Central memory CD8-positive, alpha-beta T cell (primary cell): ENCODE data around the gene RAET1L.
A peak's percentile ranks its signal among the peaks of the same experiment; 100 is the strongest.
"Not testable (repeated sequence)": the region's sequence is repeated elsewhere in the genome, so short reads cannot be mapped to it uniquely, and the experiment has no call there.

Experiments used
- ATAC-seq: fragments of 150-1000 bp; cut with Tn5 transposase; replicated peaks from 2 replicates; pipeline ENCODE4 v1.10.0; 2022; ENCODE audit warnings: mild to moderate bottlenecking, moderate FRiP score, moderate number of reproducible peaks; ENCODE audit not compliant: poor library complexity, severe bottlenecking; ENCODE audit errors: extremely low read depth
- DNase-seq, 2 donors: peaks; one replicate each; pipeline ENCODE4 v3.0.0; 2021; ENCODE audit warnings: low spot score in 2 of 2
- H3K27ac Mint-ChIP-seq: one replicate; pipeline ENCODE4 v1.8.0; 2022; ENCODE audit warnings: low read depth, mild to moderate bottlenecking, moderate library complexity, mixed read lengths
- H3K27me3 Mint-ChIP-seq: one replicate; pipeline ENCODE4 v1.8.0; 2022; ENCODE audit warnings: mixed read lengths
- H3K36me3 Mint-ChIP-seq: one replicate; pipeline ENCODE4 v1.8.0; 2022; ENCODE audit warnings: mild to moderate bottlenecking, moderate library complexity, mixed read lengths; ENCODE audit not compliant: insufficient read depth
- H3K4me1 Mint-ChIP-seq: one replicate; pipeline ENCODE4 v1.8.0; 2022; ENCODE audit warnings: mixed read lengths
- H3K4me3 Mint-ChIP-seq: one replicate; pipeline ENCODE4 v1.8.0; 2022; ENCODE audit warnings: mild to moderate bottlenecking, moderate library complexity, mixed read lengths
- H3K9me3 Mint-ChIP-seq: one replicate; pipeline ENCODE4 v1.8.0; 2022; ENCODE audit warnings: mixed read lengths

The RAET1L gene

GRCh38 chr6:150024646-150025155, 631 bp downstream of the RAET1L start:
- H3K27me3 Mint-ChIP-seq: peaks cover 75% of the 10 kb centered on the region
- H3K4me3 Mint-ChIP-seq: no peak overlapping the region
- no peak overlapping the region for H3K27ac Mint-ChIP-seq

GRCh38 chr6:150024021-150024420, 1.3 kb downstream of the RAET1L start:
- not testable (repeated sequence) for H3K27ac Mint-ChIP-seq, H3K9me3 Mint-ChIP-seq, ATAC-seq, H3K36me3 Mint-ChIP-seq, H3K4me1 Mint-ChIP-seq, H3K4me3 Mint-ChIP-seq, DNase-seq
- peaks cover 75% of the 10 kb centered on the region for H3K27me3 Mint-ChIP-seq

More at GRCh38 chr6:150024646-150025155, 631 bp downstream of the RAET1L start:
- ATAC-seq (no peak), DNase-seq (no peak)
- Mint-ChIP-seq H3K9me3 (no peaks in the 10 kb centered on the region), H3K4me1 (peaks cover 10% of the 10 kb centered on the region), H3K36me3 (no peaks in the 10 kb centered on the region)

DNA sequence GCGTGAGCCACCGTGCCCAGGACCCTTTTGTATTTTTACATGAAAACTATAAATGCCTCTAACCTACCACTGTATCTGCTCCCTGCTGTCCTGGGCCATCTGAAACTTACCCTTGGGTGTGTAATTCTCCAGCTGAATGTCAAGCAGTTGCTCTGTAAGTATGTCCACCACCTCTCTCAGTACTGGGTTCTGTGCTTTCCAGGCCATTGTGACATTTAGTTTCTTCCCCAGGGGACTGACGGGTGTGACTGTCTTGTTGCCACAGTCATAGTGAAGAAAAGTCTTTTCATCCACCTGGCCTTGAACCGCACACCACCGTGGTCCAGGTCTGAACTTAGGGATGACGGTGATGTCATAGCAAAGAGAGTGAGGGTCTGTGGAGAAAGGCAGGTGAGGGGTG, 3.5 kb downstream of the RAET1L start:
- not testable (repeated sequence) for H3K4me3 Mint-ChIP-seq, H3K4me1 Mint-ChIP-seq, ATAC-seq, H3K36me3 Mint-ChIP-seq, DNase-seq, H3K9me3 Mint-ChIP-seq, H3K27ac Mint-ChIP-seq
- peaks cover 75% of the 10 kb centered on the region for H3K27me3 Mint-ChIP-seq

GRCh38 chr6:150018846-150019580, 6.3 kb downstream of the RAET1L start:
- H3K9me3 Mint-ChIP-seq: no peaks in the 10 kb centered on the region
- H3K27ac Mint-ChIP-seq: no peak overlapping the region
- no peaks in the 10 kb centered on the region for H3K36me3 Mint-ChIP-seq
- ATAC-seq: no peak
- peaks cover 15% of the 10 kb centered on the region for H3K4me1 Mint-ChIP-seq
- DNase-seq: no peak
- no peak overlapping the region for H3K4me3 Mint-ChIP-seq
- H3K27me3 Mint-ChIP-seq: peaks cover 71% of the 10 kb centered on the region

DNA sequence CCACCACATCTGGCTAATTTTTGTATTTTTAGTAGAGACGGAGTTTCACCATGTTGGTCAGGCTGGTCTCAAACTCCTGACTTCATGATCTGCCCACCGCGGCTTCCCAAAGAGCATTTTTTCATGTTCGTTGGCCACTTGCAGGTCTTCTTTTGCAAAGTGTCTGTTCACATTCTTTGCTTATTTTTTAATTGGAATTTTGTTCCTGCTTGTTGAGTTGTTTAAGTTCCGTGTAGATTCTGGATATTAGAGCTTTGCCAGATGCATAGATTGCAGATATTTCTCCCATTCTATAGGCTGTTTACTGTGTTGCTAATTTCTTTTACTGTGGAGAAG, 8.2 kb downstream of the RAET1L start:
- H3K4me3 Mint-ChIP-seq, H3K36me3 Mint-ChIP-seq, DNase-seq, H3K27ac Mint-ChIP-seq, H3K9me3 Mint-ChIP-seq, ATAC-seq: not testable (repeated sequence)
- peaks cover 25% of the 10 kb centered on the region for H3K4me1 Mint-ChIP-seq
- peaks cover 82% of the 10 kb centered on the region for H3K27me3 Mint-ChIP-seq

- Mint-ChIP-seq H3K27ac (no peak overlapping the region), H3K27me3 (peaks cover 84% of the 10 kb centered on the region), H3K4me1 (peaks cover 25% of the 10 kb centered on the region), H3K9me3 (no peaks in the 10 kb centered on the region), H3K36me3 (peaks cover 3% of the 10 kb centered on the region), H3K4me3 (no peak overlapping the region)
- DNase-seq (peak in 1 of 2 donors; percentile 56), ATAC-seq (peak; percentile 67)
Observed at GRCh38 chr6:150016324-150017185, 8.8 kb downstream of the RAET1L start.

- not testable (repeated sequence) for H3K36me3 Mint-ChIP-seq, ATAC-seq, H3K27ac Mint-ChIP-seq, H3K4me3 Mint-ChIP-seq, DNase-seq, H3K9me3 Mint-ChIP-seq
- H3K27me3 Mint-ChIP-seq: peaks cover 89% of the 10 kb centered on the region
- peaks cover 25% of the 10 kb centered on the region for H3K4me1 Mint-ChIP-seq
Observed at GRCh38 chr6:150015281-150016001, 9.9 kb downstream of the RAET1L start.

DNA sequence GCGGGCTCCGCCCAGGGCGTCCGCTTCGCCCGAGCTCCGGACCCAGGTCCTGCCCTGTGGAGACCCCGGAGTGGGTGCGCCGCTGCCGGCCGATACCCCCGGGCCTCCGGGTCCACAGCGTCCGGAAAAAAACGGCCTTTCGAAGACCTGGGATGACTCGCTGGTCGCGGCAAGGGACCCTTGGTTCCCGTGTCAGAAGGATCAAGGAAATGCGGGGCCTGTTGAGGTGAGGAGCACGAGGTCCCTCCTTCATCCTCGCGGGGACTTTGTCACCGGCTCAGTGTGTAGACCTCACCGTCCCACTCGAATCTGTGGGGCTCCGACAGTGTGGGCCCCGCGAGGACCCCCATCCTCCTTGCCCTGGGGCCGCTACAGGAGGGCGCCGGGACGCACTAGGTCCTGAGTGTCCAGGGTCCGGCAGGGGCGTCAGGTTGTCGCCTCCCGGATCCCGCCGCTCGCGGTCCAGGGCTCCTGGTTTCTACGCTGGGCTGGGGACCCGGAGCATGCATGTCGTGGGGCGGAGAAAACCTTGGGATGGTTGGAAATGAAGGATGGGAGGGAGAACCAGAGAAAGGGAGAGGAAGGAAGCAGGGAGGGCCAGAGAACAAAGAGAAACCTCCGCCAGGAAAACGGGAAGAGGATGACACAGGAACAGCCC, 10.6 kb downstream of the RAET1L start:
- Mint-ChIP-seq H3K27me3 (peaks cover 91% of the 10 kb centered on the region), H3K4me1 (peaks cover 25% of the 10 kb centered on the region)
- H3K27ac Mint-ChIP-seq, H3K36me3 Mint-ChIP-seq, H3K4me3 Mint-ChIP-seq, ATAC-seq, DNase-seq, H3K9me3 Mint-ChIP-seq: not testable (repeated sequence)

- Mint-ChIP-seq H3K4me1 (peaks cover 25% of the 10 kb centered on the region), H3K4me3 (peak overlapping the region; percentile 11), H3K27me3 (peaks cover 92% of the 10 kb centered on the region)
- not testable (repeated sequence) for DNase-seq, H3K9me3 Mint-ChIP-seq, H3K36me3 Mint-ChIP-seq, H3K27ac Mint-ChIP-seq, ATAC-seq
Observed at GRCh38 chr6:150013785-150014622, 11.3 kb downstream of the RAET1L start.

DNA sequence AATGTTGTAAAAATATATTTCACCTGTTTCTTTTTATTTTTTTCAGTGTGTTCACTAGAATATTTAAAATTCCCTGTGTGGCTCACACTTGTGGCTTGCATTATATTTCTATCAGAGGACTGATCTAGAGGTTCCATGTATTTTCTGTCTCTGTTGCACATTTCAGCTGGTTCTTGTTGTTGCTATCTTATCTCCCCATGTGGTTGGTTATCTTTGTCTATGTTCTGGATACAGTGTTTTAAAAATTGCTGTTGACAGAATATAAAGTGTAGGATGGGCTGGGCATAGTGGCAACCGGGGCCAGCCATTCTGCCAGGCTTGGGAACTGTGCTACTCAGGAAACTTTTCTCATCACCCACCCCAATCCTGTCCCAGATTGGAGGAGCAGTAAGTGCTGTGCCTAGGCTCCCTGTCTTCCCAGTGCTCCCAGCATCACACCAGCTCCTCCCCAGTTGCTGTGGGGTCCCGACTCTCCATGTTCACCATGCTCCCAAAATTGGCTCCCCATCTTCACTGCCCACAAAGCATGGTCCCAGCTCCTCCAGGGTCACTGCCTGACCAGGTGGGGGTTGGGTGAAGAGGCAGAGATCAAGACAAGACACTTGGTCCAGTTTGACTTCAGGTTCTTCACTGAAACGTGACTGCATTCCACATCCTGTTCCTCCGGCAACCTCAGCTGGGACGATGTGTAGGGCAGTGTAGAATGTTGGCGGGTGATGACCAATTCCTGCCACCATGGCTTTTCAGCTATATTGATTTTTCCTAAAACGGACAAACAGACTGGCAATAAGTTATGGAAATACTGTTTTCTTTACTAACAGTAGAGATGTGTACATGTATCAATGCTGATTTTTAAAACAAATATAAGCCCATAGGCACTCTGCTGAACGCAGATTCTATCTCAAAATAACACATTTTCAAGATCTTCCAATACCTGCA, 12.2 kb downstream of the RAET1L start:
- peaks cover 25% of the 10 kb centered on the region for H3K4me1 Mint-ChIP-seq
- DNase-seq, H3K9me3 Mint-ChIP-seq, ATAC-seq, H3K4me3 Mint-ChIP-seq, H3K27ac Mint-ChIP-seq, H3K36me3 Mint-ChIP-seq: not testable (repeated sequence)
- H3K27me3 Mint-ChIP-seq: peaks cover 92% of the 10 kb centered on the region

GRCh38 chr6:150008588-150008987, 16.7 kb downstream of the RAET1L start:
- no peak for ATAC-seq
- Mint-ChIP-seq H3K4me1 (peaks cover 26% of the 10 kb centered on the region), H3K36me3 (peaks cover 4% of the 10 kb centered on the region), H3K27me3 (peaks cover 53% of the 10 kb centered on the region), H3K4me3 (no peak overlapping the region), H3K27ac (no peak overlapping the region), H3K9me3 (no peaks in the 10 kb centered on the region)
- no peak for DNase-seq
